ENCODE measurements around the gene SLC12A3.

Gene SLC12A3

GRCh38 chr16:56835320-56835719 lies 29.7 kb upstream of the SLC12A3 start:
- in situ Hi-C loops (cut with HindIII; ENCODE audit: low sequenced_read_pairs): no loop called here
- TF ChIP-seq CTCF (IDR thresholded peaks at IDR 0.05; ENCODE audit: low read depth, low read length, missing control alignments): no peak
- H3K4me3 ChIP-seq (ENCODE audit: low read depth, low read length): no peak overlapping the region
- DNase-seq (ENCODE audit: low read depth): no peak

- in situ Hi-C loops (cut with HindIII; ENCODE audit: low sequenced_read_pairs): no loop called here
- no peak for DNase-seq (ENCODE audit: low read depth)
- H3K4me3 ChIP-seq (ENCODE audit: low read depth, low read length): no peak overlapping the region
- TF ChIP-seq CTCF (IDR thresholded peaks at IDR 0.05; ENCODE audit: low read depth, low read length, missing control alignments): no peak
These were observed 28.4 kb upstream of the SLC12A3 start for GRCh38 chr16:56836410-56837230.

GRCh38 chr16:56838622-56839337 lies 26.2 kb upstream of the SLC12A3 start:
- in situ Hi-C loops (cut with HindIII; ENCODE audit: low sequenced_read_pairs): no loop called here
- TF ChIP-seq CTCF (IDR thresholded peaks at IDR 0.05; ENCODE audit: low read depth, low read length, missing control alignments): no peak
- no peak for DNase-seq (ENCODE audit: low read depth)
- no peak overlapping the region for H3K4me3 ChIP-seq (ENCODE audit: low read depth, low read length)

GRCh38 chr16:56841233-56841632 lies 23.8 kb upstream of the SLC12A3 start:
- no peak overlapping the region for H3K4me3 ChIP-seq (ENCODE audit: low read depth, low read length)
- peak; percentile 63 for DNase-seq (ENCODE audit: low read depth)
- in situ Hi-C loops (cut with HindIII; ENCODE audit: low sequenced_read_pairs): no loop called here
- TF ChIP-seq CTCF (IDR thresholded peaks at IDR 0.05; ENCODE audit: low read depth, low read length, missing control alignments): no peak

GRCh38 chr16:56841659-56842058 lies 23.3 kb upstream of the SLC12A3 start:
- no peak overlapping the region for H3K4me3 ChIP-seq (ENCODE audit: low read depth, low read length)
- no peak for TF ChIP-seq CTCF (IDR thresholded peaks at IDR 0.05; ENCODE audit: low read depth, low read length, missing control alignments)
- in situ Hi-C loops (cut with HindIII; ENCODE audit: low sequenced_read_pairs): no loop called here
- no peak for DNase-seq (ENCODE audit: low read depth)

GRCh38 chr16:56842133-56842532 lies 22.9 kb upstream of the SLC12A3 start:
- no peak for DNase-seq (ENCODE audit: low read depth)
- no peak for TF ChIP-seq CTCF (IDR thresholded peaks at IDR 0.05; ENCODE audit: low read depth, low read length, missing control alignments)
- in situ Hi-C loops (cut with HindIII; ENCODE audit: low sequenced_read_pairs): no loop called here
- no peak overlapping the region for H3K4me3 ChIP-seq (ENCODE audit: low read depth, low read length)

All from astrocyte of the cerebellum (primary cell).